ENCODE data around the gene ENOX1. TPM values are rescaled to one million over a fixed set of nuclear protein-coding genes. Genes with fewer than 3 reads are reported as not detected.

The ENOX1 gene
- total and polyA plus RNA-seq, 9 of the 15 experiments (the other 6 are each of a cell fraction or from before 2014, with no cell fraction given) = not detected

DNA sequence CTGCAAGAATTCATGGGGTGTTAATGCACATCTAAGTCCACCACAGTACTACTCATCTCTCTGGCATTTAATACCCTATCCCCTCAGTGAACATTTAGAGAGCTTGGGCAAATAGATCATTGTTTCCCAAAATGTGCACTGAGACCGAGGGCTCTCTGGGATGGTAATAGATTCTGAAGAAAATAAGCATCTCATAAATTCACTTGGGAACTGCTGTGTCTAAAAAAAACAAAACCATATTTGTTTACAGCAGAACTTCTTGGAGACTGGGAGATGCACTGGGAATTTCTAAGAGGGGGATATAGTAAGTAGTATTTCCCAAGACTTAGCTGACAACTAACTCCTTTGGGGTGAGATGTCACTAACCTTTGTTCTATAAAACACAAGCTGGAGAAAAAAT is 58.4 kb downstream of the ENOX1 start:
- Histone ChIP-seq H3K27me3 (ENCODE audit: control insufficient read depth in 2 of 2, insufficient read depth in 2 of 2, low read length in 2 of 2) (no peaks in the 10 kb centered on the region), H3K4me2 (ENCODE audit: insufficient read depth, low read length) (no peak overlapping the region), H3K4me1 (replicated peaks in 1 of 2; ENCODE audit: control insufficient read depth in 2 of 2, insufficient read depth in 2 of 2, low read length in 2 of 2) (no peaks in the 10 kb centered on the region), H3K4me3 (no peak overlapping the region), H3K9me1 (ENCODE audit: control insufficient read depth, insufficient read depth, low read length) (no peaks in the 10 kb centered on the region), H3K27ac (ENCODE audit: extremely low read depth, low read depth, low read length) (no peak overlapping the region), H3K9ac (ENCODE audit: insufficient read depth in 1 of 2, low read depth in 2 of 2, low read length in 2 of 2) (no peak overlapping the region), H2AFZ (ENCODE audit: low read depth, low read length) (no peak overlapping the region), H3K9me3 (replicated peaks; ENCODE audit: control insufficient read depth, insufficient read depth, low read depth, low read length) (no peaks in the 10 kb centered on the region), H3K36me3 (ENCODE audit: control insufficient read depth, insufficient read depth, low read length) (no peaks in the 10 kb centered on the region), H4K20me1 (replicated peaks; ENCODE audit: control insufficient read depth, insufficient read depth, low read length) (no peaks in the 10 kb centered on the region), H3K79me2 (ENCODE audit: control insufficient read depth, insufficient read depth, low read length) (no peaks in the 10 kb centered on the region)
- ATAC-seq (no peak), DNase-seq (ENCODE audit: extremely low read depth in 1 of 4, low spot score in 3 of 4) (no peak), FAIRE-seq (no peak)
- ChIA-PET CTCF (ENCODE audit: low intra/inter-chr PET ratio) (no interaction called here), POLR2A (no interaction called here)
- 0% methylated on average over 1 of the region's 1 CpG for WGBS (ENCODE audit: insufficient coverage, low coverage, missing lambda C conversion rate)
- no peak for TF ChIP-seq DLX4 (CRISPR knock-in tag; IDR thresholded peaks at IDR 0.05)
- no peak for TF ChIP-seq JUNB (CRISPR knock-in tag; conservative IDR thresholded peaks at IDR 0.05)
- TF ChIP-seq TGIF2 (CRISPR knock-in tag; IDR thresholded peaks at IDR 0.05) = no peak
- TF ChIP-seq, protein P1, sequence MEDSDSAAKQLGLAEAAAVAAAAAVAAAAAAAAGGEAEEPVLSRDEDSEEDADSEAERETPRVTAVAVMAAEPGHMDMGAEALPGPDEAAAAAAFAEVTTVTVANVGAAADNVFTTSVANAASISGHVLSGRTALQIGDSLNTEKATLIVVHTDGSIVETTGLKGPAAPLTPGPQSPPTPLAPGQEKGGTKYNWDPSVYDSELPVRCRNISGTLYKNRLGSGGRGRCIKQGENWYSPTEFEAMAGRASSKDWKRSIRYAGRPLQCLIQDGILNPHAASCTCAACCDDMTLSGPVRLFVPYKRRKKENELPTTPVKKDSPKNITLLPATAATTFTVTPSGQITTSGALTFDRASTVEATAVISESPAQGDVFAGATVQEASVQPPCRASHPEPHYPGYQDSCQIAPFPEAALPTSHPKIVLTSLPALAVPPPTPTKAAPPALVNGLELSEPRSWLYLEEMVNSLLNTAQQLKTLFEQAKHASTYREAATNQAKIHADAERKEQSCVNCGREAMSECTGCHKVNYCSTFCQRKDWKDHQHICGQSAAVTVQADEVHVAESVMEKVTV (CRISPR knock-in tag; IDR thresholded peaks at IDR 0.05) = no peak
- TF ChIP-seq ZBTB8A (IDR thresholded peaks at IDR 0.05; ENCODE audit: partially characterized antibody) = no peak
- no peak for TF ChIP-seq NUFIP1 (IDR thresholded peaks at IDR 0.05; ENCODE audit: partially characterized antibody)
- TF ChIP-seq ZNF778 (CRISPR knock-in tag; IDR thresholded peaks at IDR 0.05) = no peak
- TF ChIP-seq PHB2 (IDR thresholded peaks at IDR 0.05; ENCODE audit: low read depth) = no peak
- TF ChIP-seq CXXC5 (CRISPR knock-in tag; IDR thresholded peaks at IDR 0.05) = no peak
- no peak for TF ChIP-seq PHB (CRISPR knock-in tag; IDR thresholded peaks at IDR 0.05)
- intact Hi-C loops (cut with micrococcal nuclease) (no loop called here), in situ Hi-C loops (cut with MboI) (no loop called here)
- BruUV-seq (replicated peaks) = no TSS peak
